Neural crest cell (in vitro differentiated cells): ENCODE results near the gene FCHSD2. TPM values are rescaled to one million over a fixed set of nuclear protein-coding genes. Genes with fewer than 3 reads are reported as not detected.

Experiments used
- DNase-seq: peaks from one replicate; pipeline ENCODE4 v3.0.0; 2021; ENCODE audit warnings: low read depth, mixed read lengths, low spot score
- H3K27ac Mint-ChIP-seq: one replicate; pipeline ENCODE4 v1.8.0; 2021; ENCODE audit warnings: mild to moderate bottlenecking, mixed read lengths; ENCODE audit not compliant: unreplicated experiment
- H3K27me3 Mint-ChIP-seq: 2 replicates; pipeline ENCODE4 v1.8.0; 2021; ENCODE audit warnings: low read depth, mild to moderate bottlenecking, mixed read lengths
- H3K36me3 Mint-ChIP-seq: 2 replicates; pipeline ENCODE4 v1.8.0; 2021; ENCODE audit warnings: low read depth, mild to moderate bottlenecking, mixed read lengths
- H3K4me1 Mint-ChIP-seq: 2 replicates; pipeline ENCODE4 v1.8.0; 2021; ENCODE audit warnings: mixed read lengths
- H3K4me3 Mint-ChIP-seq: one replicate; pipeline ENCODE4 v1.8.0; 2021; ENCODE audit warnings: mild to moderate bottlenecking, mixed read lengths
- H3K9me3 Mint-ChIP-seq: 2 replicates; pipeline ENCODE4 v1.8.0; 2021; ENCODE audit warnings: mixed read lengths
- total RNA-seq: library from RNA; stranded (reverse); gene quantifications from 2 replicates; pipeline ENCODE4 v1.2.1, GENCODE V29; 2021
- TF ChIP-seq, protein P1 (sequence below): fragments of 200-600 bp; sonication (generic); conservative IDR thresholded peaks from 2 replicates; pipeline ENCODE4 v1.5.0; 2021; ENCODE audit warnings: antibody characterized with exemption, mild to moderate bottlenecking

Gene FCHSD2
- total RNA-seq, 1 donor from 2014 or later, result 34.4 TPM

DNA sequence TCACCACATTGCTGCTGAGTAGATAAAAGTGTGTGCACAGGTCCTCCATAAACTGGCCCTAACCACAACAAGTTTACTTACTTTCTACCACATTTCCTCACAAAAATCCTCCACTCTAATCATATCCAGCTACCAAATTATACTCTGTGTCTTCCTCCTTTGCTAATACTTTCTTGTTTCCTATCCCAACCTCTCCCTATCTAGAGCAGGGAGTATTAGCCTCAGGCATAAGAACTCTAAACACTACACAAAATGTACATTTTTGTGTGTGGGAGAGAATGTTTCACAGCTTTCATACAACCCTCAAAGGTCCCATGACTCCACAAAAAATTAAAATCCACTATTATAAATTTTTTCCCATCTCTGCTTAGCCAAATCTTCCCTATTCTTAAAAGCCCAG, 255.5 kb downstream of the FCHSD2 start:
- Mint-ChIP-seq H3K27ac (no peak overlapping the region), H3K36me3 (peaks cover 8% of the 10 kb centered on the region), H3K4me1 (no peaks in the 10 kb centered on the region), H3K9me3 (no peaks in the 10 kb centered on the region), H3K4me3 (no peak overlapping the region), H3K27me3 (no peaks in the 10 kb centered on the region)
- TF ChIP-seq, protein P1, sequence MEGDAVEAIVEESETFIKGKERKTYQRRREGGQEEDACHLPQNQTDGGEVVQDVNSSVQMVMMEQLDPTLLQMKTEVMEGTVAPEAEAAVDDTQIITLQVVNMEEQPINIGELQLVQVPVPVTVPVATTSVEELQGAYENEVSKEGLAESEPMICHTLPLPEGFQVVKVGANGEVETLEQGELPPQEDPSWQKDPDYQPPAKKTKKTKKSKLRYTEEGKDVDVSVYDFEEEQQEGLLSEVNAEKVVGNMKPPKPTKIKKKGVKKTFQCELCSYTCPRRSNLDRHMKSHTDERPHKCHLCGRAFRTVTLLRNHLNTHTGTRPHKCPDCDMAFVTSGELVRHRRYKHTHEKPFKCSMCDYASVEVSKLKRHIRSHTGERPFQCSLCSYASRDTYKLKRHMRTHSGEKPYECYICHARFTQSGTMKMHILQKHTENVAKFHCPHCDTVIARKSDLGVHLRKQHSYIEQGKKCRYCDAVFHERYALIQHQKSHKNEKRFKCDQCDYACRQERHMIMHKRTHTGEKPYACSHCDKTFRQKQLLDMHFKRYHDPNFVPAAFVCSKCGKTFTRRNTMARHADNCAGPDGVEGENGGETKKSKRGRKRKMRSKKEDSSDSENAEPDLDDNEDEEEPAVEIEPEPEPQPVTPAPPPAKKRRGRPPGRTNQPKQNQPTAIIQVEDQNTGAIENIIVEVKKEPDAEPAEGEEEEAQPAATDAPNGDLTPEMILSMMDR, result no peak
- no peak for DNase-seq

DNA sequence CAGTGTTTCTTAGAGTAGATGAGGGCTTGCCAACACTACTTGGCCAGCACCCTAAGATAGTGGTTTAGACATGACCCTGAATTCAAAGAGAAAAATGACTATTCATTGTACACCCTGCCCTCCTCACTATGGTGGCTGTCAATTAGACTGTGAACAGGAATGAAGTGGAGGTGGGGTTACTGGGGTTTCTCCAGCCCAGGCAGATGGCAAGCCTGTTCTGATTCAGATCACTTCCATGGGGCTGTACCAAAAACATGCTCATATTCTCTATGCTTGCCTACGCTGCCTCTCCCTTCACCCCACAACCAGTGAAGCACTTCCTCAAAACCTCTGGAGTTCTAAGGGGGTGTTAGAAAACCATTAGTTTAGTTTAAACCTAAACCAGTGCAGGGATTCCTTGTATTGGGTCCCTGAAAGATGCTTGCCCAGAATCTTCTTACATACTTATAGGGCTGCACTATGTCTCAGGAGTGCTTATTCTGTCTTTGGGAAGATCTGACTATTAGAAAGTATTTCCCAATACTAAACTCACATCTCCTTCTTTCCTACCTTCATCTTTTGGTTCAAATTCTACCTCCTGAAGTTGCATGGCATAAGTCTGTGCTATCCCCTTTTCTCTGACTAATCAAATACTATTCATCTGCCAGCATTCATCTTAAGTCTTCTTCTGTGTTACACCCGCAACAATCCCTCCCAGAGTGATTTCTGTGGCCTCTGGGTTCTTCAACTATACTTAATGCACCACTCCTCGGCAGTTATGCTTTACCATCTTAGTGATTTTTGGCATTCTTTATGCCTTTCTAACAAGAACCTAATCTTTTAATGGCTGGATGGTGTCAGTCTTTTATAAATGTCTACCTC, 256.1 kb downstream of the FCHSD2 start:
- H3K4me1 Mint-ChIP-seq, result no peaks in the 10 kb centered on the region
- H3K27ac Mint-ChIP-seq, result no peak overlapping the region
- peaks cover 4% of the 10 kb centered on the region for H3K9me3 Mint-ChIP-seq
- DNase-seq, result no peak
- no peak overlapping the region for H3K4me3 Mint-ChIP-seq
- H3K27me3 Mint-ChIP-seq, result no peaks in the 10 kb centered on the region
- H3K36me3 Mint-ChIP-seq, result peaks cover 13% of the 10 kb centered on the region
- TF ChIP-seq, protein P1, result no peak

DNA sequence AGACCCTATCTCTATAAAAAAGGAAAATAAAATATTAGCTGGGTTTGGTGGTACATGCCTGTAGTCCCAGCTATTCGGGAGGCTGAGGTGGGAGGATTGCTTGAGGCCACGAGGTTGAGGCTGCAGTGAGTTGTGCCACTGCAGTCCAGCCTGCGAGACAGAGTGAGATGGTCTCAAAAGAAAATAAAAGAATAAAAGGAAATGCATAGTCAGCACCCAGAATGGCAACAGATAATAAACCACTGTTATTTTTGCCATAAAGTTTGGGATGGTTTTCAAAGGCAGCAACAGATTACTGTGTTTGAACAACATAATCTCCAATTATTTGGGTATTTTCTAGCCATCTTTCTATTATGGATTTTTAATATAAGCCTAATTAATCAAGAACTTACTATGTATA, 266.0 kb downstream of the FCHSD2 start:
- Mint-ChIP-seq H3K4me1 (no peaks in the 10 kb centered on the region), H3K36me3 (peaks cover 6% of the 10 kb centered on the region), H3K9me3 (peaks cover under 1% of the 10 kb centered on the region), H3K4me3 (no peak overlapping the region), H3K27me3 (no peaks in the 10 kb centered on the region), H3K27ac (no peak overlapping the region)
- DNase-seq, result no peak
- TF ChIP-seq, protein P1, result no peak

DNA sequence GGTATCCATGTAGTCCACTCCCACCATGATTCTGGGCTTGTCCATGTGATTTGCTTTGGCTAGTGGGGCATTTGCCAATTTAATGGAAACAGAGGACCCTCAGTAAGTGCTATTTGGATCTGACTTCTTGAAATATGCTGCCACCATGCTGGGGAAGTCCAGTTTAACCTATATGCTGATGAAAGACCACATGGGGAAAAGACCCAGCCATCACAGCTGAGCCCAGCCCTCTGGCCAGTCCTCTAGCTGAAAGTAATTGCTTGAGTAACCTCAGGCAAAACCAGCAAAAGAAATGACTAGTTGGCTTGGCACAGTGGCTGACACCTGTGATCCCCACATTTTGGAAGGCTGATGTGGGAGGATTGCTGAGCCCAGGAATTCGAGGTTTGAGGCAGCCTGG, 266.4 kb downstream of the FCHSD2 start:
- DNase-seq, result no peak
- H3K36me3 Mint-ChIP-seq, result peaks cover 4% of the 10 kb centered on the region
- no peak overlapping the region for H3K4me3 Mint-ChIP-seq
- TF ChIP-seq, protein P1, result no peak
- H3K4me1 Mint-ChIP-seq, result no peaks in the 10 kb centered on the region
- no peaks in the 10 kb centered on the region for H3K27me3 Mint-ChIP-seq
- H3K9me3 Mint-ChIP-seq, result no peaks in the 10 kb centered on the region
- H3K27ac Mint-ChIP-seq, result no peak overlapping the region

DNA sequence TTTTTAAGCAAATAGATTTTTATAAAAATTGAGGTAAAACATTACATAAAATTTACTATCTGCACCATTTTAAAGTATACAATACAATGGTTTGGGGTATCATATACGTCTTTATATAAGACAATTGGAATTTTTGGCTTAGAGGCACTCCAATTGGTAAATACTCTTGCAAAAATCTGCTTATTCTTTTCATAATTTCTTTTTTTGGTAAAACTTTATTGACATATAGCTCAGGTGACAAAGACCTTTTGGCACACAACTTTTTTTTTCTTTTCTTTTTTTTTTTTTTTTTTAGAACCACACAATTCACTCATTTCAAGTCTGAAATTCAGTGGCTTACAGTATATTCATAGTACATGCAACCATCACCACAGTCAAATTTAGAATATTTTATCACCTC, 270.1 kb downstream of the FCHSD2 start:
- Mint-ChIP-seq H3K36me3 (peaks cover 11% of the 10 kb centered on the region), H3K9me3 (no peaks in the 10 kb centered on the region), H3K4me1 (no peaks in the 10 kb centered on the region), H3K27me3 (no peaks in the 10 kb centered on the region), H3K27ac (no peak overlapping the region), H3K4me3 (no peak overlapping the region)
- TF ChIP-seq, protein P1, result no peak
- no peak for DNase-seq
